AG09309 (cell line): ENCODE measurements around the gene ARHGAP24.

Source experiments
- DNase-seq: peaks from one replicate; pipeline ENCODE4 v3.0.0-alpha.2; 2010; ENCODE audit warnings: low read depth
- H3K4me3 ChIP-seq: 2 replicates; pipeline ENCODE4 v1.5.1; 2011; ENCODE audit warnings: mild to moderate bottlenecking, low read depth, low read length, moderate library complexity; ENCODE audit not compliant: control insufficient read depth
- TF ChIP-seq, protein P1 (sequence below): IDR thresholded peaks from 2 replicates; pipeline ENCODE4 v1.5.1; 2011; ENCODE audit warnings: mild to moderate bottlenecking, low read depth, low read length, inconsistent platforms; ENCODE audit not compliant: insufficient read depth, control insufficient read depth; ENCODE audit errors: missing control alignments

Gene ARHGAP24

DNA sequence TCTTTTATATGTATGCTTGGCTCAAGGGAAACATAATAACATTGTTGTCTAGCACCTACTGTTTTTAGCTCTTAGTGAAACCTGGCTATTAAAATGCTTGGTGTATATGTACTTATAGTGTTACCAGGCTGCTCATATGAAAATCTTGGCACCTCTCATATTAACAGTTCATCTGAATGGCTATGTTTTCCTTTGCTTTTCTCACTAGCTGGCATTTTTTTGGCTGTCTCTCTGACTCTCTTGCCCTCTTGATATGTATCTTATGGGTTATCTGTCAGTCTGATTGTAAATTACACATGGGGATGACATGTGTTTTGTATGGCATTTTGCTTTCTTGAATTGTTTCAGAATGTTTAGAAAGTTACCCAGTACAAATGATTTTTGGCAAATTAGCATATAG lies 158.0 kb downstream of the ARHGAP24 start:
- TF ChIP-seq, protein P1, sequence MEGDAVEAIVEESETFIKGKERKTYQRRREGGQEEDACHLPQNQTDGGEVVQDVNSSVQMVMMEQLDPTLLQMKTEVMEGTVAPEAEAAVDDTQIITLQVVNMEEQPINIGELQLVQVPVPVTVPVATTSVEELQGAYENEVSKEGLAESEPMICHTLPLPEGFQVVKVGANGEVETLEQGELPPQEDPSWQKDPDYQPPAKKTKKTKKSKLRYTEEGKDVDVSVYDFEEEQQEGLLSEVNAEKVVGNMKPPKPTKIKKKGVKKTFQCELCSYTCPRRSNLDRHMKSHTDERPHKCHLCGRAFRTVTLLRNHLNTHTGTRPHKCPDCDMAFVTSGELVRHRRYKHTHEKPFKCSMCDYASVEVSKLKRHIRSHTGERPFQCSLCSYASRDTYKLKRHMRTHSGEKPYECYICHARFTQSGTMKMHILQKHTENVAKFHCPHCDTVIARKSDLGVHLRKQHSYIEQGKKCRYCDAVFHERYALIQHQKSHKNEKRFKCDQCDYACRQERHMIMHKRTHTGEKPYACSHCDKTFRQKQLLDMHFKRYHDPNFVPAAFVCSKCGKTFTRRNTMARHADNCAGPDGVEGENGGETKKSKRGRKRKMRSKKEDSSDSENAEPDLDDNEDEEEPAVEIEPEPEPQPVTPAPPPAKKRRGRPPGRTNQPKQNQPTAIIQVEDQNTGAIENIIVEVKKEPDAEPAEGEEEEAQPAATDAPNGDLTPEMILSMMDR: no peak
- no peak for DNase-seq
- no peak overlapping the region for H3K4me3 ChIP-seq

DNA sequence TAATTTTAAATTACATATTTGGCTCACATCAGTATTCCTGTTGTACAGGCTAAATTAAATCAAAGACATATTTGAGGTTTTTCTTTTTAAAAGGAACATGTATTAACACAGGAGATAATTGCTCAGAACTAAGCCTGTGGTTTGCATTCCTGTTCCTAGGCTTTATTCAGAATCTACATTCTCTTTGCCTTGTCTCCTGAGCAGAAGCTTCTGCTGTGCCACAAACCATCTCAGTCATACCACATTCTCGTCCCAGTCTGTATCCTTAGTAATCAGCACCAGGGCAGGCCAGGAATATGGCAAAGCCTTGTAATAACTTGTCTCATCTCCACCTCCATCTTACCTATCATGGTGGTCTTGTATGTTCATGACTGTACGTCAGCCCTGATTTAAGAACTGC lies 162.8 kb downstream of the ARHGAP24 start:
- TF ChIP-seq, protein P1: no peak

DNA sequence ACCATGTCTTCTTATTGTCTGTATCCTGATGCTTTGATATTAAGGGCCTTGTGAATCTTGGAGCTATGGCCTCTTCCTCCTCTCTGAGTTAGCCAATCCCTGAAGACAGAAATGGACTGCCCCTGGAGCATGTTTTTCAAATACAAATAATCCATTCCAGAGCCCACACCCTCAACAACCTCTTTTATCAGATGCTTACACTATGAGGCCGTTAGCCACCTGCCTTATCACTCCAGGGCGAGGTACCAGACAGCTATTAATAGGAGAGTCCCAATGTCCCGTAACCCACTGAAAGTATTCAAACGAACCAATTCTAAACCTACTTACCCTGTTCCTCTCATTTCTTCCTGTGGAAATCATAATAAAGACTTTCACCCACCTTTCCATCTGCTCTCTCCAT lies 165.0 kb downstream of the ARHGAP24 start:
- no peak for DNase-seq
- TF ChIP-seq, protein P1: no peak
- no peak overlapping the region for H3K4me3 ChIP-seq

More for the DNA sequence above, 162.8 kb downstream of the ARHGAP24 start:
- H3K4me3 ChIP-seq: no peak overlapping the region
- DNase-seq: no peak

DNA sequence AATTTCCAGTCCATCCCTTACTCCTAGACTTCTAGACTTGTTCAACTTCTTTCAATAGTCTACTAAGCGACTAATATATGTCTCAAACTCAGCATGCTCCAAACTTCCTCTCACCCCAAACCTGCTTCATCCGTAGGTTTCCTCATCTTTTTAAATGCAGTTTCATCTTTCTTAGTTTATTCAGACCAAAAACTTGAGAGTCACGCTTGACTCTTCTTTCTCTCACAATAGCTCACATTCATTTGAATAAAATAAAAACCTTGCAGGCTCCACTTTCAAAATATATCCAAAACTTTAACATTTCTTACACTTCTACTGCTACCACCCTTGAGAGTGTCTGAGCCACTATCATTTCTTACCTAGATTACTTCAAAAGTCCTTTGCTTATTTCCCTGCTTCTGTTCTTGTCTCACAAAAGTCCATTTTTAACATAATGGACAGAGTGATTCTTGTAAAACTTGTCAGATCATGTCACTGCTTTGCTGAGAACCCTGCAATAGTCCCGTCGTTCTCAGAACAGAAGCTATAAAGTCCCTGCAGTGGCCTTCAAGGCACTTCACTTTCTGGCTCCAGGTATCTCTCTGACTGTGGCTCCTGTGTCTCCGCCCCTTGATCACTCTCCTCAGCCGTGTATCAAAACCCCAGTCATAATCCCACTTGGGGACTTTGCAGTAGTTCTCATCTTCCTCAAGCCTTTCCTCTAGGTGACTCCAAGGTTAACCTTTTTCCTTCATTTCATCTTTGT lies 167.6 kb downstream of the ARHGAP24 start:
- DNase-seq: no peak
- H3K4me3 ChIP-seq: no peak overlapping the region
- TF ChIP-seq, protein P1: no peak

DNA sequence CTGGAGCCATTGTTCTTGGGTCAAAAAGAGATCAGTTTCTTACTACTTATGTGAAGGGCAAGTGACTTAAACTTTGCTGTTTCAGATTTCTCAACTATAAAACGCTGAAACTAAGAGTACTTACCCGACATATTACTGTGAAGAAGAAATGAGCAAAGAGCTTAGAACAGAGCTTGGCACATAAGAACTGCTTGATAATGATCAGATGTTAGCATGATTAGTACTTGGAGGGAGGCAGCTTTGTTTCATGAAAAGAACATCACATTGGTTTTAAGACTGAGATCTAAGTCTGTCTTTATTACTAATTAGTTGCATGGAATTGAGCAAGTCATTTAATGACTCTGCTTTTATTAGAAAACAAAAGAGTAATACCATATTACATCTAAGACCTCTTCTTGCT lies 169.1 kb downstream of the ARHGAP24 start:
- DNase-seq: no peak
- TF ChIP-seq, protein P1: no peak
- no peak overlapping the region for H3K4me3 ChIP-seq

DNA sequence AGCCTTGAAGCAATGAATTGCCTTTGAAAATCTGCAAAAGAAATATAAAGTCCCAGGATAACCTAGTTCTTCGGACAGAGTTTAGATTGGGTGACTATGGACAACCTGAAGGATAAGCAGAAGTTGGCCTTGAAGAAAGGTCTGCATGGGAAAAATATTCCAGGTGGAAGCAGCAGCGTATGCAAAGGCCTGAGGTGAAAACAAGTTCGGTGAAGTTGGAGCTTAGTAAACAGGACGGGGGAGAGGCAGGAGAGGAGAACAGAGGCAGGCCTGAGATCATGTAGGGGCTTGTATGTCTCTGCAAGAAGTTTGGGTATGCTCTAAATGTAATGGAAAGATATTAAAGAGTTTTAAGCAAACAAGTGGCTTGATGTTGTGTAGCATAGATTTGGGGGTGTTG lies 176.0 kb downstream of the ARHGAP24 start:
- no peak for DNase-seq
- TF ChIP-seq, protein P1: no peak
- no peak overlapping the region for H3K4me3 ChIP-seq
